Adipose tissue (tissue), 3 donors: Measurements from ENCODE around the gene RBPJL. TPM values are rescaled to one million over a fixed set of nuclear protein-coding genes. Genes with fewer than 3 reads are reported as not detected.
A peak's percentile ranks its signal among the peaks of the same experiment; 100 is the strongest.
"Not testable (repeated sequence)": the region's sequence is repeated elsewhere in the genome, so short reads cannot be mapped to it uniquely, and the experiment has no call there.

Source experiments
- H3K27ac ChIP-seq: one replicate; pipeline ENCODE4 v1.5.1; 2013; ENCODE audit warnings: low read depth, low read length
- WGBS, 3 donors: extraction: QIAGEN DNeasy Blood & Tissue Kit; methylation state at CpG; one replicate each; pipeline ENCODE4 v1.1.7; 2013; 5-methylcytosine and 5-hydroxymethylcytosine counted together
- polyA plus RNA-seq, 3 donors: library from polyadenylated mRNA; stranded (reverse); fragments of 200-250 nt; gene quantifications; one replicate each; pipeline ENCODE4 v1.2.3, GENCODE V29; 2013
- donor health status: healthy with polysubstance abuse.
- donor health status: Bipolar disorder and iron deficiency.
- donor health status: healthy.

Gene RBPJL
- polyA plus RNA-seq, 3 donors = 0.19 to 233 TPM; not detected in 1

GRCh38 chr20:45347936-45348778, 41.5 kb downstream of the RBPJL start, which contains the start of gene SDC4:
Gene SDC4 (minus strand): TSS chr20:45348424. CDS start chr20:45348384, 40 bp downstream.
- no peak within 1 kb of the TSS for H3K27ac ChIP-seq

GRCh38 chr20:45350217-45350616, 43.6 kb downstream of the RBPJL start:
- whole genome bisulfite sequencing, 3 donors = 37 to 55% (median 45%) methylated on average over 1 of the region's 1 CpG

More at GRCh38 chr20:45347936-45348778, 41.5 kb downstream of the RBPJL start, which contains the start of gene SDC4:
- WGBS, 3 donors = 2% methylated on average over 53 to 77 of the region's 77 CpGs

GRCh38 chr20:45350795-45351194, 44.2 kb downstream of the RBPJL start:
- 92 to 95% (median 94%) methylated on average over 10 of the region's 10 CpGs for WGBS, 3 donors
- H3K27ac ChIP-seq = not testable (repeated sequence)

More at GRCh38 chr20:45350217-45350616, 43.6 kb downstream of the RBPJL start:
- H3K27ac ChIP-seq = no peak overlapping the region

- no peak overlapping the region for H3K27ac ChIP-seq
- WGBS, 3 donors = 90 to 94% (median 91%) methylated on average over 3 of the region's 3 CpGs
These were observed 46.1 kb downstream of the RBPJL start for GRCh38 chr20:45352729-45353128.

GRCh38 chr20:45353746-45354145, 47.1 kb downstream of the RBPJL start:
- no peak overlapping the region for H3K27ac ChIP-seq
- WGBS, 3 donors = 87 to 100% (median 100%) methylated on average over 1 of the region's 1 CpG

- no peak overlapping the region for H3K27ac ChIP-seq
- 74 to 82% (median 75%) methylated on average over 9 of the region's 9 CpGs for WGBS, 3 donors
These were observed 48.0 kb downstream of the RBPJL start for GRCh38 chr20:45354423-45355208.

- 49 to 80% (median 65%) methylated on average over 5 of the region's 5 CpGs for WGBS, 3 donors
These were observed 48.8 kb downstream of the RBPJL start for GRCh38 chr20:45355209-45356084.

GRCh38 chr20:45358282-45359068, 51.8 kb downstream of the RBPJL start:
- 21 to 56% (median 24%) methylated on average over 10 of the region's 10 CpGs for WGBS, 3 donors
- peak overlapping the region; percentile 13 for H3K27ac ChIP-seq

More at GRCh38 chr20:45355209-45356084, 48.8 kb downstream of the RBPJL start:
- H3K27ac ChIP-seq = no peak overlapping the region

- no peak overlapping the region for H3K27ac ChIP-seq
- WGBS, 3 donors = 54 to 65% (median 55%) methylated on average over 7 of the region's 7 CpGs
These were observed 52.4 kb downstream of the RBPJL start for GRCh38 chr20:45359069-45359405.

- H3K27ac ChIP-seq = peak overlapping the region; percentile 70
- WGBS, 3 donors = 51 to 73% (median 53%) methylated on average over 9 of the region's 9 CpGs
These were observed 52.9 kb downstream of the RBPJL start for GRCh38 chr20:45359406-45360148.

GRCh38 chr20:45361793-45362192, 55.2 kb downstream of the RBPJL start:
- WGBS, 3 donors = 37 to 60% (median 58%) methylated on average over 6 of the region's 6 CpGs
- H3K27ac ChIP-seq = no peak overlapping the region

GRCh38 chr20:45362804-45363610, 56.4 kb downstream of the RBPJL start, which contains the start of gene SYS1:
Gene SYS1 (plus strand): TSS chr20:45363156. CDS start chr20:45363532, 376 bp downstream.
- H3K27ac ChIP-seq = no peak within 1 kb of the TSS
- whole genome bisulfite sequencing, 3 donors = 0% methylated on average over 55 of the region's 55 CpGs

- 20 to 22% (median 21%) methylated on average over 23 of the region's 23 CpGs for WGBS, 3 donors
- no peak overlapping the region for H3K27ac ChIP-seq
These were observed 57.2 kb downstream of the RBPJL start for GRCh38 chr20:45363611-45364492.

- H3K27ac ChIP-seq = no peak overlapping the region
- 90 to 94% (median 91%) methylated on average over 5 of the region's 5 CpGs for WGBS, 3 donors
These were observed 58.9 kb downstream of the RBPJL start for GRCh38 chr20:45365444-45365970.

- H3K27ac ChIP-seq = no peak overlapping the region
- WGBS, 3 donors = 80 to 93% (median 91%) methylated on average over 1 of the region's 1 CpG
These were observed 59.6 kb downstream of the RBPJL start for GRCh38 chr20:45366192-45366591.
